Smooth muscle cell (in vitro differentiated cells): ENCODE data around the gene SCAMP4. TPM values are rescaled to one million over a fixed set of nuclear protein-coding genes. Genes with fewer than 3 reads are reported as not detected.
"Not testable (repeated sequence)": the region's sequence is repeated elsewhere in the genome, so short reads cannot be mapped to it uniquely, and the experiment has no call there.

Experiments
- DNase-seq: peaks from one replicate; lab custom pipeline; 2025; ENCODE audit not compliant: unreplicated experiment; lab: John Stamatoyannopoulos, UW
- H2AFZ ChIP-seq: fragments of 200-600 bp; sonication (generic); 2 replicates; pipeline ENCODE4 v1.6.0; 2016; ENCODE audit warnings: antibody characterized with exemption, low read depth, mild to moderate bottlenecking
- H3F3A ChIP-seq: fragments of 200-600 bp; sonication (generic); 2 replicates; pipeline ENCODE4 v1.6.0; 2017; ENCODE audit warnings: antibody characterized with exemption, low read depth
- H3K27ac ChIP-seq: fragments of 200-600 bp; sonication (generic); 2 replicates; pipeline ENCODE4 v1.5.1; 2016; ENCODE audit warnings: low read depth, mild to moderate bottlenecking
- H3K27me3 ChIP-seq: fragments of 200-600 bp; sonication (generic); 2 replicates; pipeline ENCODE4 v1.6.1; 2016; ENCODE audit warnings: low read depth, mild to moderate bottlenecking
- H3K36me3 ChIP-seq: fragments of 200-600 bp; sonication (generic); 2 replicates; pipeline ENCODE4 v1.5.1; 2016; ENCODE audit warnings: low read depth
- H3K4me1 ChIP-seq: fragments of 200-600 bp; sonication (generic); 2 replicates; pipeline ENCODE4 v1.5.1; 2016; ENCODE audit warnings: low read depth
- H3K4me2 ChIP-seq: fragments of 200-600 bp; sonication (generic); 2 replicates; pipeline ENCODE4 v1.6.0; 2016; ENCODE audit warnings: mild to moderate bottlenecking
- H3K4me3 ChIP-seq: fragments of 200-600 bp; sonication (generic); 2 replicates; pipeline ENCODE4 v1.5.1; 2016; ENCODE audit warnings: mild to moderate bottlenecking
- H3K79me2 ChIP-seq: fragments of 200-600 bp; sonication (generic); 2 replicates; pipeline ENCODE4 v1.6.0; 2016; ENCODE audit warnings: low read depth, mild to moderate bottlenecking
- H3K9ac ChIP-seq: fragments of 200-600 bp; sonication (generic); 2 replicates; pipeline ENCODE4 v1.6.0; 2016; ENCODE audit warnings: low read depth
- H3K9me3 ChIP-seq: fragments of 200-600 bp; sonication (generic); replicated peaks from 2 replicates; pipeline ENCODE4 v1.5.1; 2016; ENCODE audit warnings: low read depth
- H4K20me1 ChIP-seq: fragments of 200-600 bp; sonication (generic); 2 replicates; pipeline ENCODE4 v1.6.0; 2016; ENCODE audit warnings: low read depth
- WGBS: methylation state at CpG from one replicate; pipeline ENCODE4 v1.1.7; 2016; ENCODE audit warnings: low lambda C conversion rate; 5-methylcytosine and 5-hydroxymethylcytosine counted together
- polyA plus RNA-seq: library from polyadenylated mRNA; unstranded; fragments of >200 nt; fragmentation: Nextera tagmentation; extraction: Ambion mirVana; gene quantifications from 2 replicates; pipeline ENCODE4 v1.2.1, GENCODE V29; 2016
- total RNA-seq: library from RNA; depleted of rRNA; stranded (reverse); fragments of >200 nt; gene quantifications from 2 replicates; pipeline ENCODE4 v1.2.3, GENCODE V29; 2014
- TF ChIP-seq, protein P1 (sequence below): fragments of 200-600 bp; sonication (generic); IDR thresholded peaks from 2 replicates; pipeline ENCODE4 v1.5.1; 2017; ENCODE audit warnings: borderline replicate concordance, mild to moderate bottlenecking, antibody characterized with exemption; ENCODE audit not compliant: insufficient read depth, poor library complexity, severe bottlenecking

Gene SCAMP4
- total and polyA plus RNA-seq, 2 experiments from 2014 or later: 54.5 to 96.9 TPM

DNA sequence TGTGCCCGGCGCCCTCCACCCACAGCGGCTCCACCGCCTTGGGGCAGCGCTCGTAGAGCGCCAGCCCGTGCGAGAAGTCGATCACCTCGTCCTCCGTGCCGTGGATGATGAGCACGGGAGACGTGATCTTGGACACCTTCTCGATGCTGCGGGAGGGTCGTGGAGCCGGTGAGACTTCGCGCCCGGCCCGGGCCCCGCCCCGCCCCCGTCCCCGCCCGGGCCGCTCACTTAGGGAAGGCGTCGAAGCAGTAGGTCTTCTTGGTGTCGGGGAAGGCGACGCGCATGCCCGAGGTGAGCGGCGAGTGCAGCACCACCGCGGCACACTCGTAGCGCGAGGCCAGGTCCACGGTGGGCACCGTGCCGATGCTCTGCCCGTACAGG, 27.9 kb upstream of the SCAMP4 start:
- H3K36me3 ChIP-seq, H3K27ac ChIP-seq, DNase-seq, H3F3A ChIP-seq, H2AFZ ChIP-seq, H3K27me3 ChIP-seq, H3K9me3 ChIP-seq, H3K9ac ChIP-seq: not testable (repeated sequence)
- Histone ChIP-seq H4K20me1 (peaks cover 60% of the 10 kb centered on the region), H3K4me3 (peak overlapping the region; percentile 65), H3K4me2 (peak overlapping the region; percentile 63), H3K79me2 (peaks cover 46% of the 10 kb centered on the region), H3K4me1 (peaks cover 15% of the 10 kb centered on the region)
- 14% methylated on average over 23 of the region's 47 CpGs for WGBS

DNA sequence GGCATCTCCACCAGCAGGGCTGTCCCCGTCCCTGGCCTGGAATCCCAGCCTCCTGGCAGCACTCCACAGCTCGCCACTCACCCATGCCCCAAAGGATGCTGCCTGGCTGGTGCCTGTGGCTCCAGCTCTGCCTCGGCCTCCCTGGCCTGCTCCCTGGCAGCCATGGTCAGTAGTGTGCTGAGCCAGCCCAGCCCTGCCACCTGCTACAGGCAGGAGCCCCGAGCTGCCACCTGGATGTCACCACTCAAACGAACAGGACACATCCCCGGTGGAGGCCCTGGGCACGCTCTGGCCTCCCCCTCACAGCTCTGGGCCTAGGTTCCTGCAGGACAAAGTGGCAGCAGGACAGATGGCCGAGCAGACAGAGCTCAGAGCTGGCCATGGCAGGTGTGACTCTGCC, 26.6 kb upstream of the SCAMP4 start:
- H3K9ac ChIP-seq, H3K36me3 ChIP-seq, H3K4me3 ChIP-seq, H3F3A ChIP-seq, H3K27ac ChIP-seq, DNase-seq, H3K4me2 ChIP-seq, H3K27me3 ChIP-seq, H3K9me3 ChIP-seq, H2AFZ ChIP-seq: not testable (repeated sequence)
- Histone ChIP-seq H3K4me1 (peaks cover 15% of the 10 kb centered on the region), H4K20me1 (peaks cover 60% of the 10 kb centered on the region), H3K79me2 (peaks cover 46% of the 10 kb centered on the region)
- 96% methylated on average over 8 of the region's 8 CpGs for WGBS

DNA sequence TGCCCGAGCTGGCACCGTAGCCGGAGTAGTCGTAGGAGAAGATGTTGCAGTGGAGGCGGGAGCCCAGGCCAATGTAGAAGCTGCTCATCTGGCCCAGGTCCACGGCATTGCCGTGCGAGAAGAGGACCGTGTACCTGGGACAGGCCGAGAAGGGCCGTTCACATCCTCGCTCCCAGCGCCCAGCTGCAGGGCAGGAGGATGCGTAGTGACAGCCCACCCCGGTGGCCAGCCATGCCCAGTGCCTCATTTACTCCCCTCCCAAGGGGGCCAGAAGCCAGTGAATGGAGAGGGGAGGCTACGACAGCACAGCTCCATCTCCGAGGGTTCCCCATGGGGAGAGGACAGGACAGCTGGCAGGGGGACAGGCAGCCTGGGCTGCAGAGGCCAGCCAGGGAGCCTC, 25.2 kb upstream of the SCAMP4 start:
- DNase-seq, H3K4me2 ChIP-seq, H3K27ac ChIP-seq, H3K9ac ChIP-seq, H3K36me3 ChIP-seq, H3K9me3 ChIP-seq, H2AFZ ChIP-seq, H3K4me1 ChIP-seq, H3K4me3 ChIP-seq, H3F3A ChIP-seq, H3K27me3 ChIP-seq: not testable (repeated sequence)
- Histone ChIP-seq H4K20me1 (peaks cover 60% of the 10 kb centered on the region), H3K79me2 (peaks cover 46% of the 10 kb centered on the region)
- 98% methylated on average over 17 of the region's 17 CpGs for WGBS

DNA sequence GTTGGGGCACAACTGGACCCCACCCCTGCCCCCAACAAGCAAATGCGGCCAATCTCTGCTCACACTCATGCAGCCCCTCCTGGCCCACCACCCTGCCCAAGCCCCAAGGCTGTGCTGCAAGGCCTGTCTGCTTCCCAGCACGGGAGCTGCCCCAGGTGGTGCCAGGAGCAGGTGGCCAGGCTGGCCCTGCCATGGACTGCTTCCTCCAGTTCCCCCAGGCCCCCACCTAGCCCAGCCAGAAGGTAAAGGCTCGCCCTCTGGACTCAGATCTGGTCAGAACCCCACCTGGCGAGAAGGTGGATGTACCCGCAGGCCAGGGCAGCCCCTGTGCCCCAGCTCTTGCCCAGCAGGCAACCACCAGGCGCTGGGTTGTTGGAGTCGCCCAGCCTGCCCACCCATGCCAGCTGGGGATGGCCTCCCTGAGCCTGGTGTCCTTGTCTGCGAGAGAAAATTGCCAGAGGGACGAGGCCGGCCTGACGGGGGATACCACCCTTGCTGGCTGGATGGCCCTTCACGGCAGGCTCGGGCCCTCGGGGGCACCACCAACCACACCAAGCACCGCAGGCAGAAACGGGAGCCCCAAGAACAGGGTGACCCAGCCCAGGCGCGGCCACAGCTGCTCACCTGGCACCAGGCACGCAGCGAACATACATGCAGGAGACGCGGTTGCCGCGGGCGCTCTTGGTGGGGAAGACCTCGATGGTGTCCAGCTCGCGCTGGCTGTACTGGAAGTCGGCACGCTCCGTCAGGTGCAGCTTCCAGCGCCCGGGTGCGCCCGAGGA, 24.4 kb upstream of the SCAMP4 start:
- Histone ChIP-seq H3F3A (no peaks in the 10 kb centered on the region), H3K4me1 (no peaks in the 10 kb centered on the region), H3K4me3 (no peak overlapping the region), H2AFZ (no peak overlapping the region), H3K27ac (no peak overlapping the region), H3K9ac (no peak overlapping the region), H3K4me2 (no peak overlapping the region), H3K36me3 (no peaks in the 10 kb centered on the region), H4K20me1 (peaks cover 54% of the 10 kb centered on the region), H3K27me3 (no peaks in the 10 kb centered on the region), H3K79me2 (peaks cover 39% of the 10 kb centered on the region), H3K9me3 (no peaks in the 10 kb centered on the region)
- no peak for DNase-seq
- TF ChIP-seq, protein P1, sequence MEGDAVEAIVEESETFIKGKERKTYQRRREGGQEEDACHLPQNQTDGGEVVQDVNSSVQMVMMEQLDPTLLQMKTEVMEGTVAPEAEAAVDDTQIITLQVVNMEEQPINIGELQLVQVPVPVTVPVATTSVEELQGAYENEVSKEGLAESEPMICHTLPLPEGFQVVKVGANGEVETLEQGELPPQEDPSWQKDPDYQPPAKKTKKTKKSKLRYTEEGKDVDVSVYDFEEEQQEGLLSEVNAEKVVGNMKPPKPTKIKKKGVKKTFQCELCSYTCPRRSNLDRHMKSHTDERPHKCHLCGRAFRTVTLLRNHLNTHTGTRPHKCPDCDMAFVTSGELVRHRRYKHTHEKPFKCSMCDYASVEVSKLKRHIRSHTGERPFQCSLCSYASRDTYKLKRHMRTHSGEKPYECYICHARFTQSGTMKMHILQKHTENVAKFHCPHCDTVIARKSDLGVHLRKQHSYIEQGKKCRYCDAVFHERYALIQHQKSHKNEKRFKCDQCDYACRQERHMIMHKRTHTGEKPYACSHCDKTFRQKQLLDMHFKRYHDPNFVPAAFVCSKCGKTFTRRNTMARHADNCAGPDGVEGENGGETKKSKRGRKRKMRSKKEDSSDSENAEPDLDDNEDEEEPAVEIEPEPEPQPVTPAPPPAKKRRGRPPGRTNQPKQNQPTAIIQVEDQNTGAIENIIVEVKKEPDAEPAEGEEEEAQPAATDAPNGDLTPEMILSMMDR: no peak
- WGBS: 96% methylated on average over 24 of the region's 35 CpGs

DNA sequence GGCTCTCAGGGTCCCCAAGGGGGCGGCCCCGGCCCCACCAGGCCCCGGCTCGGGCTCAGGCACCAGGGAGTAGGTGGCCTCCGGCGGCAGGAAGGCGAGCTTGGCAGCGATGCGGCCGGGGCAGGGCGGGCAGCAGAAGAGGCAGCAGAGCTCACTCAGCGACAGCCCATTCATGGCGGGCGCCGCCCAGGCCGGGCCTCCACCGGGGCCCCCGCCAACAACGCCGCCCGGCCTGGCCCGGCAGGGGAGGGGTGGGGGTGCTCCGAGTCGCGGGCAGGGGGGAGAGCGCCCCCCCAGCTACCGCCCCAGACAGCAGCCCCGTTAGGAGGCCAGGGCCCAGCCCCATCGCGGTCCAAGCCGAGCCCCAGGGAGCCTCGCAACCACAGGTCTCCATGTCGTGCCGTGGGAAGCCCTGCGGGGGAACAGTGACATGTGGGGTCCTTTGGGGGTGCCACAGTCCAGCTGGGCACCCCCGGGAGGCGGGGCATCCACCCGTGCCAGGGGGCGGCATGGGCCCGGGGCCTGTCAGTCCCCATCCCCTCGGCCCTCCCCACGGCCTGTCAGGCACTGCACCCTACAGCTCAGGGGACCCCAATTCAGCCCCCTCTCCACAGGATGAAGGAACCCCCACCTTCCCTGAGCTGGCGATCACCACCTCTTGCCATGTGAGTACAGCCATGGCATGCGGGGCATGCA, 23.7 kb upstream of the SCAMP4 start:
- H3K36me3 ChIP-seq, H3F3A ChIP-seq, DNase-seq, H3K4me2 ChIP-seq, H3K9ac ChIP-seq, H2AFZ ChIP-seq, H3K27ac ChIP-seq, H3K27me3 ChIP-seq, H3K4me3 ChIP-seq, H3K4me1 ChIP-seq, H3K9me3 ChIP-seq: not testable (repeated sequence)
- WGBS: 94% methylated on average over 6 of the region's 44 CpGs
- H3K79me2 ChIP-seq: peaks cover 39% of the 10 kb centered on the region
- peaks cover 54% of the 10 kb centered on the region for H4K20me1 ChIP-seq
